Mesothelial cell of epicardium (in vitro differentiated cells): ENCODE data around the gene ASXL1. TPM values are rescaled to one million over a fixed set of nuclear protein-coding genes. Genes with fewer than 3 reads are reported as not detected.

Source experiments
- DNase-seq, 2 experiments: peaks; one replicate each; pipeline ENCODE4 v3.0.0; 2021; ENCODE audit warnings: low spot score in 2 of 2; ENCODE audit not compliant: unreplicated experiment in 2 of 2
- H3K27ac Mint-ChIP-seq: 2 replicates; pipeline ENCODE4 v1.8.0; 2021; ENCODE audit warnings: mixed read lengths
- H3K27me3 Mint-ChIP-seq: 2 replicates; pipeline ENCODE4 v1.8.0; 2021; ENCODE audit warnings: low read depth, mixed read lengths
- H3K36me3 Mint-ChIP-seq: 2 replicates; pipeline ENCODE4 v1.8.0; 2021; ENCODE audit warnings: mixed read lengths
- H3K4me1 Mint-ChIP-seq: 2 replicates; pipeline ENCODE4 v1.8.0; 2021; ENCODE audit warnings: mixed read lengths
- H3K4me3 Mint-ChIP-seq: 2 replicates; pipeline ENCODE4 v1.8.0; 2021; ENCODE audit warnings: mild to moderate bottlenecking, moderate library complexity, mixed read lengths
- H3K9me3 Mint-ChIP-seq: 2 replicates; pipeline ENCODE4 v1.8.0; 2021; ENCODE audit warnings: mixed read lengths
- CTCF ChIP-seq: fragments of 200-600 bp; sonication (generic); IDR thresholded peaks from one replicate; pipeline ENCODE4 v1.5.0; 2021; ENCODE audit warnings: antibody characterized with exemption; ENCODE audit not compliant: unreplicated experiment
- total RNA-seq: library from RNA; stranded (reverse); gene quantifications from 3 replicates; pipeline ENCODE4 v1.2.1, GENCODE V29; 2021

ASXL1 gene
- total RNA-seq, 1 donor from 2014 or later, result 182 TPM

DNA sequence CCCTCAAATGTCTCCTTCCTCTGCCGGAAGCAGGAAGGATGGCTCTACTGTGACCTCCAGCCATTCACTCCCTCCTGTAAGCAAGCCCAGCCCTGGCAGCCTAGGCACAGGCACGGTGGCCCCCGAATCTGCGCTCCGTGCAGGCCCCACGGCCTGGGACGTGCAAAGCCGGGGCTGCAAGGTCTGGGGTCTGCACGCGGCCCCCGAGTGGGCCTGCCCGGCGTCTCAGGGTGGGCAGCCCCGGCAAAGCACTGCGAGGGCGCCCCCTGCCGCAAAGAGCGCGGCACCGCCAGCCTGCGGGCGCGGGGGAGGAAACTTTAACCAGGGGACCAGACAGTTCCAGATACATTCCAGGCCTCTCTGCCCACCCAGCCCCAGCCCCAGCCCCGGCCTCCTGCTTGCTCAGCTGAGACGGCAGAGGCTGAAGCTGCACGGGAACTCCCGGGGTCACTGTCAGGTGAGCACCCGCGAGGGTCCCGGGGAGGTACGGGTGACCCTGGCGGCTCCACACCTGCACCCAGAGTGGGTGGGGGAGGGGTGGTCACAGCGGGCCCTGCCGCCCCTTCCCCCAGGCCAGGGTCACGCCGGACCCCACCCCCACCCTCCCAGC is 98.8 kb downstream of the ASXL1 start:
- TF ChIP-seq CTCF, result peak; percentile 91
- H3K27me3 Mint-ChIP-seq, result no peaks in the 10 kb centered on the region
- peaks cover 13% of the 10 kb centered on the region for H3K36me3 Mint-ChIP-seq
- H3K4me1 Mint-ChIP-seq, result peaks cover 22% of the 10 kb centered on the region
- peak overlapping the region; percentile 61 for H3K4me3 Mint-ChIP-seq
- no peaks in the 10 kb centered on the region for H3K9me3 Mint-ChIP-seq
- DNase-seq, result peak; percentile 72 to 90
- peak overlapping the region; percentile 85 for H3K27ac Mint-ChIP-seq

DNA sequence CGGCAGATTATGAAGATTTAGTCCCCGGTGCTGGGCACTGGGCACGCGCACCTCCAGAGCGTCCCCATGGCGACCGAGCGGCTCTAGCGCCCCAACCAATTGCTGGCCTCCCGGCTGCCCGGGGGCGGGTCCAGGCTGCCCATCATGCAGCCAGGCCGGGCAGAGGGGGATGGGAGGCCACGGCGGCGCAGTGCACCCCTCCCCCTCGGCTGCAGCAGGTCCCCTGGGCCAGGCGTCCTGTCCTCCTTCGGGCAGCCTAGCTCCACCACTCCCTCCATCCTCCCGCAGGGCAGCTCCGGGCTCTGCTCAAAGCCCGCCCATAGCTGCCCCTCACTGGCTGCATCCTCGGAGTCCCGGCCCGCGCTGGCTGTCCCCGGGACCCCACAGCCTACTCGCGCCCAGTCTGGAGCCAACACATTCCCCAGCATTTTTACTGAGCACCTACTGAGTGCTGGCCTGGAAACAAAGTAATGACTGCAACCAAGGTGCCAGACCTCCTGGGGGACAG is 99.4 kb downstream of the ASXL1 start:
- Mint-ChIP-seq H3K27me3 (no peaks in the 10 kb centered on the region), H3K27ac (peak overlapping the region; percentile 93), H3K9me3 (no peaks in the 10 kb centered on the region), H3K36me3 (peaks cover 16% of the 10 kb centered on the region), H3K4me1 (peaks cover 26% of the 10 kb centered on the region), H3K4me3 (peak overlapping the region; percentile 61)
- no peak for TF ChIP-seq CTCF
- peak; percentile 61 to 78 for DNase-seq

DNA sequence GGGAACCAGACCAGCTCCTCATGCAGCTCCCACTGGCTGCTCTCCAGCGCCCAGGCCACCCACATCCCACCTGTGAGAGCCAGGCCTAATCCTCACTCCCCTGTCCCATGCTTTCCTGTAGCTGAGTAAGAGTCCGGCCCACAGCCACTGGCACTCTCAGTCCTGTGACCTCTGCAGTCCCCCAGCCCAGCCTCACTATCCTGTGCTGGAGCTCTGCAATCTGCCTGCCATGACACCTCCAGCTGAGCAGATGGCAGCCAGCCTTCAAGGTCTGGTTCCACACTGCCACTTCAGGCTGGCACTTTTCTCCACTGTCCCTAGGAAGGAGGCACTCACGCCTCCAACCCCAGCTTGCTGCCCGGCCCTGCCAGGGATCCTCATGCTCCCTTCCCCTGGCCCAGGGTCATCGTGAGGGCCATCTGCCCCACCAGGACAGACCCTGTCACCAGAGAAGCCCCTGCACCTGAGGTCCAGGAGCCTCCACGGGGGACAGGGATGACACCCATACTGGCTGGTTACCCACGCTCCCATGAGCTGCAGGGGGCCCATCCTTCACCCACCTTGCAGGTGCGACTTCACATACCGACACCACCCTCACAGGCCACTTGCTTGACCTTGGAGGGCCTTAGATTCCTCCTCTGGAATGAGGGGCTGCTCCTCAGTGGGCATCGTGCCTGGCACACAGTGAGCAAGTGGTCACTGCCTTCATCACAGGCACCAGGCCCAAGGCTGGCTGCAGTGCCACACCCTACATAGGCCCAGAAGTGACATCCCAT is 100.1 kb downstream of the ASXL1 start:
- H3K27ac Mint-ChIP-seq, result peak overlapping the region; percentile 93
- DNase-seq, result no peak
- TF ChIP-seq CTCF, result no peak

DNA sequence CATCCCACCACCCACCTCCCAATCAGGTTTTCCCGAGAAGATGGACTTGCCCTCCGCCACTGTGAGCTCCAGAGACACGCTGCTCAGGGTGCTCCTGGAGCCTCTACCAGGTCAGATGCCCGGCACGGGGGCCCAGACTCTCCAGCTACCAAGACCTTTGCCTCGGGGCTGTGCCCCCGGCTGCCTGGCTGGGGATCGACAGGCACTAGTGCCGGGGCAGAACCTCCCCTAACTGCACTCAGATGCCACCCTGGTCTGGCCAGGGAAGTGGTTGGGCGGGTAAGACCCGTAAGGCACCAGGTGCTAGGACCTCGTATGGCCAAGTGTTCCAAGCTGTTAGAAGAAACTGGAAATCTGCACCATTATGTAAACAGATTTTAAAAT is 100.7 kb downstream of the ASXL1 start:
- H3K9me3 Mint-ChIP-seq, result no peaks in the 10 kb centered on the region
- peak overlapping the region; percentile 93 for H3K27ac Mint-ChIP-seq
- peaks cover 34% of the 10 kb centered on the region for H3K4me1 Mint-ChIP-seq
- H3K27me3 Mint-ChIP-seq, result no peaks in the 10 kb centered on the region
- peak overlapping the region; percentile 61 for H3K4me3 Mint-ChIP-seq
- no peak for DNase-seq
- no peak for TF ChIP-seq CTCF
- peaks cover 12% of the 10 kb centered on the region for H3K36me3 Mint-ChIP-seq

More for the DNA sequence above, 100.1 kb downstream of the ASXL1 start:
- no peaks in the 10 kb centered on the region for H3K27me3 Mint-ChIP-seq
- H3K4me1 Mint-ChIP-seq, result peaks cover 28% of the 10 kb centered on the region
- H3K9me3 Mint-ChIP-seq, result no peaks in the 10 kb centered on the region
- H3K4me3 Mint-ChIP-seq, result peak overlapping the region; percentile 61
- H3K36me3 Mint-ChIP-seq, result peaks cover 12% of the 10 kb centered on the region

DNA sequence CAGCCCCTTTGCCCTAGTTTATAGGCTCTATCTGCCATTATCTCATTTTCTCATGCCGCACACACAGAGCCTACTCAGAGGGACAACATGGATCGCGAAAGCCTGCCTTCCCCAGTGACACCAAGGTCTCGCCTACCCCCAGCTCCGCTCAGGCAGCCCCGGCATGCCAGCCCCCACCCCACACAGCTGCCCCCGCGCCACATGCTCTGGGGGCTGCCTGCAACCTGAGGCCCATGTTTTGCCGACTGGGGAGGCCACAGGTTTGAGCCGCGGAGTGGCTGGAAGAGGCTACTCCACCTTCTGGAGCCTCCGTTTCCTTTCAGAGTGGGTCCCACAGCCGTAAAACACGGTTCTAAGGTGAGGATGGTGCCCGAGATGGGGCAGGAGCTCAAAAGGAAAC is 102.1 kb downstream of the ASXL1 start:
- no peaks in the 10 kb centered on the region for H3K9me3 Mint-ChIP-seq
- H3K27ac Mint-ChIP-seq, result peak overlapping the region; percentile 25

More for the DNA sequence above, 102.1 kb downstream of the ASXL1 start:
- H3K27me3 Mint-ChIP-seq, result no peaks in the 10 kb centered on the region
- H3K36me3 Mint-ChIP-seq, result peaks cover 7% of the 10 kb centered on the region
- no peak for DNase-seq
- TF ChIP-seq CTCF, result no peak
- H3K4me3 Mint-ChIP-seq, result no peak overlapping the region
- peaks cover 42% of the 10 kb centered on the region for H3K4me1 Mint-ChIP-seq
